Duodenal mucosa (tissue), 2 donors: Measurements from ENCODE around the gene AFF4.
"Not testable (repeated sequence)": the region's sequence is repeated elsewhere in the genome, so short reads cannot be mapped to it uniquely, and the experiment has no call there.

ENCODE experiments used
- H3K27ac ChIP-seq: one replicate; pipeline ENCODE4 v1.7.0; 2013; ENCODE audit warnings: low read depth, low read length
- H3K27me3 ChIP-seq, 2 donors: one replicate each; pipeline ENCODE4 v1.7.0; 2013; ENCODE audit warnings: low read length in 2 of 2, control low read depth in 1 of 2; ENCODE audit not compliant: insufficient read depth in 2 of 2, control insufficient read depth in 1 of 2
- H3K36me3 ChIP-seq, 2 donors: one replicate each; pipeline ENCODE4 v1.7.0; 2013; ENCODE audit warnings: low read length in 2 of 2, control low read depth in 1 of 2; ENCODE audit not compliant: insufficient read depth in 2 of 2, control insufficient read depth in 1 of 2
- H3K4me1 ChIP-seq, 2 donors: one replicate each; pipeline ENCODE4 v1.7.0; 2013; ENCODE audit warnings: low read length in 2 of 2, control low read depth in 1 of 2; ENCODE audit not compliant: insufficient read depth in 2 of 2, control insufficient read depth in 1 of 2
- H3K4me3 ChIP-seq, 2 donors: one replicate each; pipeline ENCODE4 v1.7.0; 2013; ENCODE audit warnings: low read length in 2 of 2, low read depth in 1 of 2
- H3K9ac ChIP-seq, 2 donors: one replicate each; pipeline ENCODE4 v1.7.0; 2013; ENCODE audit warnings: low read length in 2 of 2, low read depth in 1 of 2
- H3K9me3 ChIP-seq, 2 donors: one replicate each; pipeline ENCODE4 v1.7.0; 2013; ENCODE audit warnings: low read length in 2 of 2, control low read depth in 1 of 2; ENCODE audit not compliant: control insufficient read depth in 1 of 2

Gene AFF4

GRCh38 chr5:132953710-132954109 lies 9.7 kb downstream of the AFF4 start:
- H3K9me3 ChIP-seq = no peaks in the 10 kb centered on the region
- H3K36me3 ChIP-seq = peaks cover 4 to 13% of the 10 kb centered on the region in 2 donors
- H3K4me1 ChIP-seq = peaks cover 2 to 3% of the 10 kb centered on the region in 2 donors
- no peak overlapping the region for H3K4me3 ChIP-seq
- no peak overlapping the region for H3K27ac ChIP-seq
- no peaks in the 10 kb centered on the region for H3K27me3 ChIP-seq
- H3K9ac ChIP-seq = no peak overlapping the region

- Histone ChIP-seq H3K36me3 (peaks cover 4 to 13% of the 10 kb centered on the region in 2 donors), H3K9ac (no peak overlapping the region), H3K4me3 (no peak overlapping the region), H3K9me3 (no peaks in the 10 kb centered on the region), H3K27me3 (no peaks in the 10 kb centered on the region), H3K4me1 (peaks cover 0 to 3% of the 10 kb centered on the region in 2 donors), H3K27ac (no peak overlapping the region)
Observed at GRCh38 chr5:132952829-132953228, 10.6 kb downstream of the AFF4 start.

GRCh38 chr5:132951897-132952296 lies 11.5 kb downstream of the AFF4 start:
- Histone ChIP-seq H3K4me3 (no peak overlapping the region), H3K27me3 (no peaks in the 10 kb centered on the region), H3K9me3 (no peaks in the 10 kb centered on the region), H3K4me1 (peaks cover 0 to 3% of the 10 kb centered on the region in 2 donors), H3K9ac (no peak overlapping the region), H3K27ac (no peak overlapping the region), H3K36me3 (peaks cover 4 to 13% of the 10 kb centered on the region in 2 donors)

- Histone ChIP-seq H3K4me1 (no peaks in the 10 kb centered on the region), H3K9me3 (no peaks in the 10 kb centered on the region)
Observed at GRCh38 chr5:132949136-132949535, 14.3 kb downstream of the AFF4 start.

GRCh38 chr5:132947671-132948070 lies 15.8 kb downstream of the AFF4 start:
- Histone ChIP-seq H3K9ac (no peak overlapping the region), H3K36me3 (peaks cover 5% of the 10 kb centered on the region in 2 donors), H3K9me3 (no peaks in the 10 kb centered on the region), H3K27ac (no peak overlapping the region), H3K4me1 (no peaks in the 10 kb centered on the region), H3K27me3 (no peaks in the 10 kb centered on the region), H3K4me3 (no peak overlapping the region)

More at GRCh38 chr5:132949136-132949535, 14.3 kb downstream of the AFF4 start:
- Histone ChIP-seq H3K36me3 (peaks cover 0 to 3% of the 10 kb centered on the region in 2 donors), H3K27ac (no peak overlapping the region), H3K27me3 (no peaks in the 10 kb centered on the region), H3K4me3 (no peak overlapping the region), H3K9ac (no peak overlapping the region)

- not testable (repeated sequence) for H3K4me1 ChIP-seq, H3K27ac ChIP-seq, H3K9me3 ChIP-seq, H3K27me3 ChIP-seq, H3K36me3 ChIP-seq, H3K4me3 ChIP-seq, H3K9ac ChIP-seq
Observed at GRCh38 chr5:132945315-132945714, 18.1 kb downstream of the AFF4 start.

GRCh38 chr5:132943362-132944022 lies 19.9 kb downstream of the AFF4 start:
- Histone ChIP-seq H3K27ac (no peak overlapping the region), H3K9me3 (no peaks in the 10 kb centered on the region), H3K36me3 (peaks cover 5 to 6% of the 10 kb centered on the region in 2 donors), H3K4me1 (no peaks in the 10 kb centered on the region), H3K9ac (no peak overlapping the region), H3K4me3 (no peak overlapping the region), H3K27me3 (no peaks in the 10 kb centered on the region)

GRCh38 chr5:132941331-132941730 lies 22.1 kb downstream of the AFF4 start:
- H3K9ac ChIP-seq = no peak overlapping the region
- no peak overlapping the region for H3K27ac ChIP-seq

GRCh38 chr5:132928062-132928407 lies 35.4 kb downstream of the AFF4 start:
- no peaks in the 10 kb centered on the region for H3K9me3 ChIP-seq
- no peak overlapping the region for H3K4me3 ChIP-seq
- H3K27ac ChIP-seq = no peak overlapping the region
- H3K36me3 ChIP-seq = peaks cover 19 to 48% of the 10 kb centered on the region in 2 donors
- no peak overlapping the region for H3K9ac ChIP-seq
- H3K27me3 ChIP-seq = no peaks in the 10 kb centered on the region
- H3K4me1 ChIP-seq = peaks cover 5 to 23% of the 10 kb centered on the region in 2 donors

More at GRCh38 chr5:132941331-132941730, 22.1 kb downstream of the AFF4 start:
- Histone ChIP-seq H3K4me1 (no peaks in the 10 kb centered on the region), H3K36me3 (peaks cover 5 to 6% of the 10 kb centered on the region in 2 donors), H3K27me3 (no peaks in the 10 kb centered on the region), H3K9me3 (no peaks in the 10 kb centered on the region), H3K4me3 (no peak overlapping the region)

- Histone ChIP-seq H3K36me3 (peaks cover 15 to 44% of the 10 kb centered on the region in 2 donors), H3K4me1 (peaks cover 5 to 23% of the 10 kb centered on the region in 2 donors)
Observed at GRCh38 chr5:132927355-132928061, 35.9 kb downstream of the AFF4 start.

More at GRCh38 chr5:132927355-132928061, 35.9 kb downstream of the AFF4 start:
- Histone ChIP-seq H3K9me3 (no peaks in the 10 kb centered on the region), H3K27ac (no peak overlapping the region), H3K27me3 (no peaks in the 10 kb centered on the region), H3K9ac (no peak overlapping the region), H3K4me3 (no peak overlapping the region)
